ENCODE data around the gene PECR. TPM values are rescaled to one million over a fixed set of nuclear protein-coding genes. Genes with fewer than 3 reads are reported as not detected.

Gene PECR
- total and polyA plus RNA-seq, 2 of the 4 experiments (the other 2 are of a cell fraction) = 11.4 to 17.7 TPM

GRCh38 chr2:216130346-216130971, 48.9 kb upstream of the PECR start:
- in situ Hi-C loops (cut with MboI; ENCODE audit: low sequenced_read_pairs) = no loop called here
- H4K20me1 ChIP-seq (ENCODE audit: insufficient read depth, low read length) = peaks cover 7% of the 10 kb centered on the region; the same call in 1 of the 2 replicates

More at GRCh38 chr2:216130346-216130971, 48.9 kb upstream of the PECR start:
- H2BK120ac ChIP-seq (ENCODE audit: low read depth, low read length) = no peak overlapping the region
- H2BK15ac ChIP-seq (ENCODE audit: low read depth, low read length) = no peak overlapping the region
- H3K9ac ChIP-seq (ENCODE audit: low read depth, low read length) = no peak overlapping the region
- dilution Hi-C loops (cut with HindIII; ENCODE audit: low sequenced_read_pairs, unreplicated experiment) = no loop called here
- H3K18ac ChIP-seq (ENCODE audit: low read depth, low read length) = no peak overlapping the region
- ATAC-seq (ENCODE audit: low read depth) = peak; percentile 48
- POLR2A ChIA-PET (ENCODE audit: unreplicated experiment) = interaction anchor here (0.5 to 0.6 kb wide), 2 partner anchors 39 to 98 kb away, joined by 4 to 11 read pairs; no protein-coding TSS in a partner anchor
- H3K14ac ChIP-seq (replicated peaks; ENCODE audit: low read depth, low read length) = no peak overlapping the region
- H2BK20ac ChIP-seq (ENCODE audit: low read depth, low read length) = no peak overlapping the region
- H3K56ac ChIP-seq (ENCODE audit: extremely low read depth, insufficient read depth, low read length) = no peak overlapping the region
- no peak overlapping the region for H4K91ac ChIP-seq (ENCODE audit: insufficient read depth, low read depth, low read length)
- no peak overlapping the region for H2AFZ ChIP-seq (replicated peaks; ENCODE audit: low read length, poor library complexity)
- no peak overlapping the region for H4K5ac ChIP-seq (ENCODE audit: low read depth, low read length)
- intact Hi-C loops (cut with micrococcal nuclease) = no loop called here
- H3K23ac ChIP-seq (ENCODE audit: low read depth, low read length) = no peak overlapping the region
- no peak overlapping the region for H4K8ac ChIP-seq (ENCODE audit: low read depth in 2 of 2, low read length in 2 of 2)
- H2BK5ac ChIP-seq (ENCODE audit: low read depth, low read length, poor library complexity, severe bottlenecking) = peak overlapping the region; percentile 23
- no peaks in the 10 kb centered on the region for H3K27me3 ChIP-seq (ENCODE audit: control insufficient read depth, insufficient read depth, low read length)
- no peak for DNase-seq
- H3K4me2 ChIP-seq (ENCODE audit: low read depth, low read length) = no peak overlapping the region
- H3K79me1 ChIP-seq (ENCODE audit: low read depth in 1 of 2, low read length in 2 of 2) = peaks cover 35 to 46% of the 10 kb centered on the region in 2 experiments
- H3K27ac ChIP-seq (ENCODE audit: insufficient read depth, low read length) = peak overlapping the region; percentile 10; the same call in 1 of the 2 replicates
- no peak overlapping the region for H2AK9ac ChIP-seq (replicated peaks; ENCODE audit: low read depth, low read length, poor library complexity)
- H3K4ac ChIP-seq (ENCODE audit: low read depth, low read length) = no peak overlapping the region
- H3K4me1 ChIP-seq (ENCODE audit: control insufficient read depth, insufficient read depth, low read length) = peaks cover 7% of the 10 kb centered on the region; the same call in 1 of the 2 replicates
- no peak overlapping the region for H2AK5ac ChIP-seq (ENCODE audit: low read depth, low read length)
- no peaks in the 10 kb centered on the region for H3K9me3 ChIP-seq (ENCODE audit: control insufficient read depth, insufficient read depth, low read length)
- TF ChIP-seq CEBPB (IDR thresholded peaks at IDR 0.05; ENCODE audit: low read depth, low read length) = no peak
- TF ChIP-seq ELK1 (IDR thresholded peaks at IDR 0.05; ENCODE audit: borderline replicate concordance, low read depth, low read length) = no peak
- TF ChIP-seq CHD1 (IDR thresholded peaks at IDR 0.05; ENCODE audit: low read depth, low read length) = no peak
- TF ChIP-seq, protein P1, sequence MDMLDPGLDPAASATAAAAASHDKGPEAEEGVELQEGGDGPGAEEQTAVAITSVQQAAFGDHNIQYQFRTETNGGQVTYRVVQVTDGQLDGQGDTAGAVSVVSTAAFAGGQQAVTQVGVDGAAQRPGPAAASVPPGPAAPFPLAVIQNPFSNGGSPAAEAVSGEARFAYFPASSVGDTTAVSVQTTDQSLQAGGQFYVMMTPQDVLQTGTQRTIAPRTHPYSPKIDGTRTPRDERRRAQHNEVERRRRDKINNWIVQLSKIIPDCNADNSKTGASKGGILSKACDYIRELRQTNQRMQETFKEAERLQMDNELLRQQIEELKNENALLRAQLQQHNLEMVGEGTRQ (IDR thresholded peaks at IDR 0.05; ENCODE audit: low read depth, low read length) = no peak
- no peak for TF ChIP-seq NFE2L2 (IDR thresholded peaks at IDR 0.05; ENCODE audit: low read depth, low read length)
- TF ChIP-seq POLR2A (IDR thresholded peaks at IDR 0.05; ENCODE audit: low read depth, low read length) = no peak
- no peak for TF ChIP-seq CTCF (conservative IDR thresholded peaks at IDR 0.05; ENCODE audit: low read depth, low read length)
- no peak for TF ChIP-seq FOS (IDR thresholded peaks at IDR 0.05; ENCODE audit: low read depth, low read length)
- TF ChIP-seq RCOR1 (IDR thresholded peaks at IDR 0.05; ENCODE audit: insufficient replicate concordance, low read length) = no peak
- TF ChIP-seq MAFK (IDR thresholded peaks at IDR 0.05; ENCODE audit: low read depth, low read length) = no peak
- TF ChIP-seq MAZ (IDR thresholded peaks at IDR 0.05; ENCODE audit: borderline replicate concordance, low read depth, low read length) = no peak
- TF ChIP-seq RFX5 (IDR thresholded peaks at IDR 0.05; ENCODE audit: low read depth, low read length) = no peak
- H3K36me3 ChIP-seq (ENCODE audit: control insufficient read depth, insufficient read depth, low read length) = peaks cover 41% of the 10 kb centered on the region
- H3K4me3 ChIP-seq (ENCODE audit: insufficient read depth, low read depth, low read length) = no peak overlapping the region
- no TSS peak for BruUV-seq (replicated peaks)
- peaks cover 8% of the 10 kb centered on the region for H3K9me1 ChIP-seq (ENCODE audit: insufficient read depth, low read length)
- CTCF ChIA-PET = interaction anchor here (1.3 kb wide), 1 partner anchor 8 kb away, joined by 3 read pairs; no protein-coding TSS in a partner anchor
- WGBS, 2 experiments (ENCODE audit: extremely low coverage in 2 of 2, insufficient read length in 1 of 2) = no CpG with 5 or more reads among the region's 6 CpGs

All from IMR-90 (cell line).